Ureter (tissue), 1 donor: ENCODE data around the gene ZBTB7B. TPM values are rescaled to one million over a fixed set of nuclear protein-coding genes. Genes with fewer than 3 reads are reported as not detected.

Experiments
- DNase-seq: peaks from one replicate; pipeline ENCODE4 v3.0.0-alpha.2; 2020; ENCODE audit warnings: low spot score
- total RNA-seq: library from RNA; stranded (reverse); gene quantifications from one replicate; pipeline ENCODE4 v1.2.4, GENCODE V29; 2023
- donor health status: DM: yes; HTN: yes; CAD: no.

ZBTB7B gene
- total RNA-seq, 1 donor from 2014 or later = 92.8 TPM

DNA sequence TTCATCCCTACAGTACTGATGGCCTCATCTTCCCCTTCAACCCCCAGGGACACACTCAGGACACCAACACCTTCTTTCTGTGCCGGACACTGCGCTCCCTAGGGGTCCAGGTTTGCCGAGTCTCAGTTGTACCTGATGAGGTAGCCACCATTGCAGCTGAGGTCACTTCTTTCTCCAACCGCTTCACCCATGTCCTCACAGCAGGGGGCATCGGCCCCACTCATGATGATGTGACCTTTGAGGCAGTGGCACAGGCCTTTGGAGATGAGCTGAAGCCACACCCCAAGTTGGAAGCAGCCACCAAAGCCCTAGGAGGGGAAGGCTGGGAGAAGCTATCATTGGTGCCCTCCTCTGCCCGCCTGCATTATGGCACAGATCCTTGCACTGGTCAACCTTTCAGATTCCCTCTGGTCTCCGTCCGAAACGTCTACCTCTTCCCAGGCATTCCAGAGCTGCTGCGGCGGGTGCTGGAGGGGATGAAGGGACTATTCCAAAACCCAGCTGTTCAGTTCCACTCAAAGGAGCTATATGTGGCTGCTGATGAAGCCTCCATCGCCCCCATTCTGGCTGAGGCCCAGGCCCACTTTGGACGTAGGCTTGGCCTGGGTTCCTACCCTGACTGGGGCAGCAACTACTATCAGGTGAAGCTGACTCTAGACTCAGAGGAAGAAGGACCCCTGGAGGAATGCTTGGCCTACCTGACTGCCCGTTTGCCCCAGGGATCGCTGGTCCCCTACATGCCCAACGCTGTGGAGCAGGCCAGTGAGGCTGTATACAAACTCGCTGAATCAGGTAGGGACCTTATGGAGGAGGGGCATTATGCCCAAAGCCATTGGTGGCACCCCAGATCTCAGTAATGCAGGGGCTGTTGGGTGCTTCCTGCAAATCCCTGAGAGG lies 14.3 kb upstream of the ZBTB7B start:
- no peak for DNase-seq

DNA sequence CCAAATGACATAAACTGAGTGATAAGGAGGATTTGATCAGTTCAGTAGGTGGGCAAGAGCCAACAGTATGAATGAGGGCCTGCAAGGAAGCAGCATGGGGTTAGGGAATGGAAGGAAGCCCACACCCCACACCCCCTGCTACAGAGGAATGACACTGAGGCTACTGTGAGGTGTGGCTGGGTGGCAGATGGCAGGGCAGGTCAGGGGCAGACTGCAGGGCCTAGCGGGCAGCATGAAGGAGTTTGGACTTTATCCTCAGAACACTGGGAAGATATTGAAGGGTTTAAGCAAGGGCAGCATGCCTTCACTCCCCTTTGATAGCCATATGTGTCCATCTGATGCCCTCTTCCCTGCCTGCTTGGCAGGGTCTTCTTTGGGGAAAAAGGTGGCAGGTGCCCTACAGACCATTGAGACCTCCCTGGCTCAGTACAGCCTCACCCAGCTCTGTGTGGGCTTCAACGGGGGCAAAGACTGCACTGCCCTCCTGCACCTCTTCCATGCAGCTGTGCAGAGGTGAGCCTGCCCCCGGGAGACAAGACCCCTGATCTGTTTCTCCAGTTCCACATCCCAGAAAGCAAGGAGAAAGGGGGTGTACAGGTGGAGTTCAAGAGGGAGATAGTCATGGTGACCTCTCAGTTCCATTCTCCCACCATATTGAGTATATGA lies 13.3 kb upstream of the ZBTB7B start:
- DNase-seq = no peak

DNA sequence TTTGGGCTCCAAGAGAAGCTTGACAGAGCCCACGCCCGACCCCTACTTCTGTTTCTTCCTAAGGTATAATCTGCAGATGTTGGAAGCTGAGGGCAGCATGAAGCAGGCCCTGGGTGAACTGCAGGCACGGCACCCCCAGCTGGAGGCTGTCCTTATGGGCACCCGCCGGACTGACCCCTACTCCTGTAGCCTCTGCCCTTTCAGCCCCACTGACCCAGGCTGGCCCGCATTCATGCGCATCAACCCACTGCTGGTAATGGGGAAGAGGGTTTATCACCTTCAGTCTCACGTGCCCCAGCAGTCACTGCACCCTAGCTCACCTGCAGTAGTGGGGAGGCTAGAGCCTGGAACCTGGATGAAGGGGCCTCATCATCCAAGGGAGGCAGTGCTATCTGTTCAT lies 12.3 kb upstream of the ZBTB7B start:
- DNase-seq = no peak

GRCh38 chr1:154992721-154993571 lies 9.7 kb upstream of the ZBTB7B start:
- no peak for DNase-seq

- DNase-seq = no peak
These were observed 8.9 kb upstream of the ZBTB7B start, which contains the start of gene LENEP for GRCh38 chr1:154993572-154994268. TSS of gene LENEP (plus strand) at chr1:154993586. CDS start at chr1:154993608, 22 bp downstream.

- DNase-seq = no peak
These were observed 8.4 kb upstream of the ZBTB7B start for GRCh38 chr1:154994269-154994587.

DNA sequence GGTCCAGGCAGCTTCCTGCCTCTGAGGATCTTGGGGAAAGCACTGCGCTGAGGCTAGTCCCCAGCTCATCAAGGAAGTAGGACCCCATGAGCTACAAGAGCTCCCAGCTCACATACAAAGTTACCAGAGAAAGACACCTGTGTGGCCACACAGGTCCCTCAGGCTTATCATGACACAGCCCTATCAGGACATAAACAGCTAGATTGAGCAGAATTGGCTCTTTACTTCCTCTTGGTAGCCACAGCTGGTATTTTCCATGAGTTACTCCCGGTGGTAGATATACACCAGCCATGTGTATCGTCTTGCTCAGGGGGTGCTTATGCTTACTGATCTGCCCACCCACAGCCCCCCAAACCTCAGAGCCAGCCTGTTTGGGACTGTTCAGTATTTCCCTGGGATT lies 8.0 kb upstream of the ZBTB7B start:
- no peak for DNase-seq

- DNase-seq = peak; percentile 58
These were observed 7.2 kb upstream of the ZBTB7B start for GRCh38 chr1:154995301-154995983.

GRCh38 chr1:154996966-154997701 lies 5.5 kb upstream of the ZBTB7B start:
- DNase-seq = no peak

DNA sequence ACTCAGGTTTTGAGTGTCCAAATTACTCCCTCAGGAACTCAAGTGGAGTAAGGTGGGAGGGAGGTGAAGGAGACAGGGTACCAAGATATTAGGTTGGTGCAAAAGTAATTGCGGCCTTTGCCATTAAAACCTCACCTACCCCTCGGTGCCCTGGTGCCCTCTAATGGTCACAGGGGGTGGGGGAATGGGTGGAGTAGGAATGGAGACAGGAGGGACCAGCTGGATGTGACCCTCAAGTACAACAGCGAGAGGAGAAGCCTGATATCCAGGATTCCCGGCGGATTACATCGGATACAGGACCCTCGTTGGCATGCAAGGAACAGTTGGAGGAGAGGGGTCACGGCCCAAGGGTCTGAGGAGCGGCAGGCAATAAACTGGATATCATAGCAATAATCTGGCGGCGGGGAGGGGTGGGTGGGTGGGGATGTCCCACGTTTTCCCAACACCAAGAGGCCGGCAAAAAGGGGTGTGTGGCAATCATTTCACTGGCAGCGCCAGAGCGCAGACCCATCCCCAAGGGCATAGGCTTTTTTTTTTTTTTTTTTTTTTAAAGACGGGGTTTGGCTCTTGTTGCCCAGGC lies 4.3 kb upstream of the ZBTB7B start:
- DNase-seq = no peak

DNA sequence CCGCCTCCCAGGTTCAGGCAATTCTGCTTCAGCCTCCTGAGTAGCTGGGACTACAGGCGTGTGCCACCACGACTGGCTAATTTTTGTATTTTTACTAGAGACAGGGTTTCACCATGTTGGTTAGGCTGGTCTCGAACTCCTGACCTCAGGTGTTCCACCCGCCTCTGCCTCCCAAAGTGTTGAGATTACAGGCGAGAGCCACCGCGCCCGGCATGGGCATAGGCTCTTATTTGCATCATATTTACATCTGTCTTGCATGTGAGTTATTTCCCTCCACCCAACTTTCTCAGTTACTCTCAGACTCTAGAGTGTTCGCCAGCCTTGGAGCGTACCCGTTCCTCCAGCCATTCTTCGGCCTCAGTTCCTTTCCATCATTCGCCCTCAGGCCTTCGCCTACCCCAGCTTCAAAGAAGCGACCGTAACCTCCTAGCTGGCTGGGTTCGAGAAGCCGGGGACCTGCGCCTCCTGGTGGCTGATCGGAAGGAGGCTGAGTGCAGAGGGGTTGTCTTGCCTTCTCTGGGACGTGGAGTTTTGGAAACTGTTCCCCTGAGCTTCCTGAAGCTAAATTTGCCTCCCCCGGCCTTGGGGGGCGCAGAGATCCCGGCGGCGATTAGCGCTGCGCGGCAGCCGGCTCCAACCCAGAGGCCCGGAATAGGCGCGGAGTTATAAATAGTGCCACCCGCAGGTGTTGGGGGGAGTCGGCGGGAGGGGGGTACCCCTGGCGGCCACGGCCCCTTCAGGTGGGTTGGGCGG lies 3.6 kb upstream of the ZBTB7B start:
- peak; percentile 71 for DNase-seq

DNA sequence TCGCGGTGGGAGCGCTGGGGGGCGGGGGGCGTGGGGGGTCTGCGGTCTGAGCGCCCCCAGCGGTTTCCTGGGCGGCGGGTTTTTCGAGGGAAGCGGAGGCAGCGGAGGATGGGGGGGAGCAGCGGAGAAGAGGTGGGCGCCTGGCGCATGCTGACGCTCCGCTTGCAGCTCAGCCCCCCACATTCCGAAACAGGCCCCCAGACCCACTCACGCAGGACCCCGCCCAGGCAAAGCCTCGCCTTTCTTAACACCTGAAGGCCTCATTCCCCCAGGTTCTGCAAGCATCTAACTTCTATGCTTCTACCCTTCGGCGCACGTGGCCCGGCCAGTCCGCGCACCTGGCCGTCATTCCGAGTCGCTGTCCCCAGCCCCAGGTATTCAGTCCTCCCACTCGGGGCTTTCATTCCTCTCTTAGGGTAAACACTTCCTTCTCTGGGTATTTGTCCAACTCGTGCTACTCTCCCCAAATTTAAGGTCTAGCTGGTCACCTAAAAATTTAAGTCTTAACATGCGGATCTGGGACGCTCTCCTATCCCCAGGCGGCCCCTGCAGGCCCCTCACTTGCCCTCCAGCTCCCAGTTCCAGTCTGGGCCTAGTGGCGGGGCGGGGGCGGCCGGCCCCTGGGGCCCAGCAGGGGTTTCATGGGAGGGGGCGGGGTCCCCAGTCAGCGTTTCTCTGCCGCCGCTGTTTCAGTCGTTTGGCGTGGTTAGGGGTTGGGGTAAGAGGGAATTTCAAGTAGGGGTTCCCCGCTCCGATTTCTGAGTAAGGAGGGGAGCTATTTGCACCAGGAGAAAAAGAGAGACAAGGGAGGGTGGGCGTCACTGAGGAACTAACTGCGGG lies 2.8 kb upstream of the ZBTB7B start:
- DNase-seq = peak; percentile 64

DNA sequence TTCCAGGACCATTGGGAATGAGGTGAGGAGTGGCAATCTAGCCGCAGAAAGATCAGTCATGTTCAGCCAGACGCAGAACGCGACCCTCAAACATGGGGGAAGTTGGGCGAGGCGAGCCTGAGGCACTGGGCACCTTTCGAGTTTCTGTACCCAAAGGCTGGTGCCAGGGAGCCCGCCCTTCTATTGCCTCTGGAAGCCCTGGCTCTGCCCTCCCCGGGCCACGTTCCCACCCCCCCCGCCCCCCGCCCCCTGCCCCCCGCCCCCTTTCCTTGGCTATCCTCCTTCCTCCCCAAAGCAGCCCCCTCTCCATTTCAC lies 2.2 kb upstream of the ZBTB7B start:
- DNase-seq = no peak

- peak; percentile 97 for DNase-seq
These were observed 1.7 kb upstream of the ZBTB7B start for GRCh38 chr1:155000726-155001424.

GRCh38 chr1:155001425-155001674 lies 1.3 kb upstream of the ZBTB7B start:
- DNase-seq = no peak

- peak; percentile 100 for DNase-seq
These were observed 733 bp upstream of the ZBTB7B start for GRCh38 chr1:155001675-155002463.

GRCh38 chr1:155003227-155003765 lies 694 bp downstream of the ZBTB7B start:
- no peak for DNase-seq
